HCT116 (cell line): Measurements from ENCODE around the gene FBXL7.

Source experiments
- ATF3 ChIP-seq: IDR thresholded peaks from 2 replicates; pipeline ENCODE4 v1.6.1; 2012
- CTCF ChIP-seq, 3 experiments: fragments of 200-600 bp in 1 of 3; sonication (generic) in 1 of 3; IDR thresholded peaks in 2 of 3; conservative IDR thresholded peaks in 1 of 3; 2 replicates each; pipeline ENCODE4 v1.5.1; 2012 to 2017; ENCODE audit warnings: low read depth in 2 of 3, low read length in 2 of 3, antibody characterized with exemption in 1 of 3, borderline replicate concordance in 1 of 3, control low read depth in 1 of 3, mild to moderate bottlenecking in 1 of 3, mixed read lengths in 1 of 3, mixed run types in 1 of 3, moderate library complexity in 1 of 3; ENCODE audit not compliant: insufficient read depth in 1 of 3
- POLR2A ChIP-seq: IDR thresholded peaks from 2 replicates; pipeline ENCODE4 v1.7.0; 2011; ENCODE audit warnings: borderline replicate concordance; ENCODE audit not compliant: insufficient read depth, insufficient read length; ENCODE audit errors: extremely low read depth
- YY1 ChIP-seq: IDR thresholded peaks from 2 replicates; pipeline ENCODE4 v1.6.1; 2011; ENCODE audit warnings: low read length, low read depth, moderate library complexity, mild to moderate bottlenecking; ENCODE audit not compliant: insufficient replicate concordance; ENCODE audit errors: extremely low read depth
- ZBTB33 ChIP-seq: IDR thresholded peaks from 2 replicates; pipeline ENCODE4 v1.6.1; 2011; ENCODE audit warnings: mild to moderate bottlenecking, low read length, moderate library complexity; ENCODE audit not compliant: insufficient replicate concordance; ENCODE audit errors: extremely low read depth

GRCh38 chr5:15929611-15930263, 429.8 kb downstream of the FBXL7 start:
- TF ChIP-seq ZBTB33 (no peak), CTCF (IDR thresholded peaks at IDR 0.05 in 2 of 3, conservative IDR thresholded peaks at IDR 0.05 in 1 of 3; ENCODE audit: borderline replicate concordance in 1 of 3, insufficient read depth in 1 of 3, low read depth in 2 of 3, low read length in 2 of 3) (no peak), POLR2A (no peak), YY1 (no peak), ATF3 (no peak)
